HUES6 (cell line): ENCODE measurements around the gene DOCK1.

Experiments
- H3K27ac ChIP-seq: 2 replicates; pipeline ENCODE4 v1.7.0; 2013; ENCODE audit warnings: low read depth, mild to moderate bottlenecking, low read length, inconsistent platforms
- H3K27me3 ChIP-seq: 2 replicates; pipeline ENCODE4 v1.6.1; 2013; ENCODE audit warnings: low read length; ENCODE audit not compliant: control insufficient read depth, insufficient read depth
- H3K36me3 ChIP-seq: 2 replicates; pipeline ENCODE4 v1.6.1; 2013; ENCODE audit warnings: low read length; ENCODE audit not compliant: control insufficient read depth, insufficient read depth
- H3K4me1 ChIP-seq: 2 replicates; pipeline ENCODE4 v1.6.1; 2013; ENCODE audit warnings: low read length; ENCODE audit not compliant: control insufficient read depth, insufficient read depth
- H3K4me3 ChIP-seq: 2 replicates; pipeline ENCODE4 v1.5.1; 2013; ENCODE audit warnings: low read depth, low read length
- H3K9ac ChIP-seq: one replicate; pipeline ENCODE4 v1.6.1; 2013; ENCODE audit warnings: mild to moderate bottlenecking, low read length
- H3K9me3 ChIP-seq: 2 replicates; pipeline ENCODE4 v1.6.1; 2013; ENCODE audit warnings: low read depth, low read length; ENCODE audit not compliant: control insufficient read depth, insufficient read depth

Gene DOCK1

GRCh38 chr10:127039435-127039834 lies 134.2 kb downstream of the DOCK1 start:
- Histone ChIP-seq H3K4me3 (no peak overlapping the region), H3K4me1 (no peaks in the 10 kb centered on the region), H3K9ac (no peak overlapping the region), H3K9me3 (no peaks in the 10 kb centered on the region), H3K27me3 (no peaks in the 10 kb centered on the region), H3K36me3 (peaks cover 82% of the 10 kb centered on the region), H3K27ac (no peak overlapping the region)

GRCh38 chr10:127040756-127041155 lies 135.5 kb downstream of the DOCK1 start:
- no peak overlapping the region for H3K9ac ChIP-seq
- no peak overlapping the region for H3K27ac ChIP-seq
- no peaks in the 10 kb centered on the region for H3K27me3 ChIP-seq
- no peaks in the 10 kb centered on the region for H3K9me3 ChIP-seq
- H3K36me3 ChIP-seq, result peaks cover 78% of the 10 kb centered on the region
- H3K4me3 ChIP-seq, result no peak overlapping the region
- no peaks in the 10 kb centered on the region for H3K4me1 ChIP-seq

DNA sequence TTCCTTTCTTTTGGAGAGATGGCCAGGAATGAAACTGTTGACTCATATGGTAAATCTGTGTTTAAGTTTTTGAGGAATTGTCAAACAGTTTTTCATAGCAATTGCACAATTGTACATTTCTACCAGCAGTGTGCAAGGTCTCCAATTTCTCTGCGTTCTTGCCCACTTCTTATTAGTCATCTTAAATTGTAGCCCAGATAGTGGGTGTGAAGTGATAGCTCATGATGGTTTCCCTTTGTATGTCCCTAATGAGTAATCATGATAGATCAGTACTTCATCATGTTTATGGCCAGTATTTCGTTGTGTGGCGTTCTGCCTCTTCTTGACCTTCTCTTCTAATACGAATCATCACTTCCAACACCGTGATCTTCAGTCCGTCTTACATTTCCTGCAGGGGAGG lies 136.3 kb downstream of the DOCK1 start:
- peaks cover 77% of the 10 kb centered on the region for H3K36me3 ChIP-seq
- H3K4me3 ChIP-seq, result no peak overlapping the region
- H3K4me1 ChIP-seq, result no peaks in the 10 kb centered on the region
- no peak overlapping the region for H3K27ac ChIP-seq
- H3K27me3 ChIP-seq, result no peaks in the 10 kb centered on the region
- H3K9me3 ChIP-seq, result no peaks in the 10 kb centered on the region
- no peak overlapping the region for H3K9ac ChIP-seq

- Histone ChIP-seq H3K27me3 (no peaks in the 10 kb centered on the region), H3K9me3 (no peaks in the 10 kb centered on the region), H3K9ac (no peak overlapping the region), H3K36me3 (peaks cover 71% of the 10 kb centered on the region), H3K4me3 (no peak overlapping the region), H3K27ac (no peak overlapping the region), H3K4me1 (no peaks in the 10 kb centered on the region)
These were observed 138.1 kb downstream of the DOCK1 start for GRCh38 chr10:127043301-127043700.

DNA sequence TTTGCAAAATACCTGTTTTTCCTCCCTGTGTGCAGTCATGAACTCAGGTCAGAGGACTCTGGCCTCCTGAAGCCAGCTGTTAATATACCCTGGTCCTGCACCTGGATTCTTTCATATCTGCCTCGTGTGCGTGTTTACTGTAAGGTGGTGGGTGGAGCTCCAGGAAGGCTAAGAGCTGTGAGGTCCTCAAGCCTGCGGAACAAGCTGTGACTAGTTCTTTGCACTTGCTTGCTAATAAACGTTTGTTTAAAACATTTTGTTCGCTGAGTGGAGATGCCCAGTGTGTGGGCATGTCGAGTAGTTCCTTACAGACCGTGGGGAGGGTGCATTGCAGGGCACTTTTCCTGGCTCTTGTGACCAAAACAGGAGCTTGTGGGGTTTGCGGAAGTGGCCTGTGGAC lies 139.0 kb downstream of the DOCK1 start:
- Histone ChIP-seq H3K9me3 (no peaks in the 10 kb centered on the region), H3K27ac (no peak overlapping the region), H3K4me3 (no peak overlapping the region), H3K4me1 (no peaks in the 10 kb centered on the region), H3K36me3 (peaks cover 62% of the 10 kb centered on the region), H3K27me3 (no peaks in the 10 kb centered on the region), H3K9ac (no peak overlapping the region)

DNA sequence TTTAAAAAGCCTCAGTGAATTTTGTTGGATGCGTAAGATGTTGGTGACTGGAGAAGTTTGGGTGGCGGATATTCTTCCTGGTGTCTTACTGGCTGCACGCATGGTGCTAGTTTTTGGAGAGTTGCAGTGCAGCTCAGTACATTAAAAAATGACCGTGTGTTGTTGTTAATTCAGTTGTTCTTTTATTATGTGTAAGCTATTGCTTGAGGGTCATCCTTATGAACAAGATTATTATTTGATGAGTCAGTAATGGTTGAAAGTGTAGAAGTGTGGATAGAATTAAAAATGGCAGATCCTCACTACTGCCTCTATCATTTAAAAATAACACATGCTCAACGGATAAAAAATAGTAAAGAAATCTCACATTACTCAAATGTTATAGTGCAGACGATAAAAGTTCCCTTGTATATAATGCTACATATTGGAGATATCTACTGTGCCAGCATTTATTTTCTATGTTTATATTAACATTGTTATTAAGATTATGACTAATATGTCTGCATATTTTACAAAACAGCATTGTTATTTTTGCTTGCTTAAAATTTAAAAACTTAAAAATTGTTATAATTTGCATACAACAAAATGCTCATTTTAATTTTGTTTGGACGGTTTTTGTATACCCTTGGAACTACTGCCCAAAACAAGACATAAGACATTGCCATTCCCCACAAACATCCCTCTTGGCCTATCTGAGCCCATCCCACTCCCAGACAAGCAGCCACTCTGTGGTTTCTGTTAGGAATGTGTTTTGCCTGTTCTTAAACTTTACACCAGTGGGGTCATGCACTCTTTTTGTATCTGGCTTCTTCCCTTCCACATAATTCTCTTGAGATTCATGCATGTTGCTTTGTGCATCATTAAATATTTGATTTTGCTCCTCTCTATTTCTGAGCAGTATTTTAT lies 142.0 kb downstream of the DOCK1 start:
- no peak overlapping the region for H3K27ac ChIP-seq
- no peak overlapping the region for H3K4me3 ChIP-seq
- H3K9ac ChIP-seq, result no peak overlapping the region
- H3K9me3 ChIP-seq, result no peaks in the 10 kb centered on the region
- H3K4me1 ChIP-seq, result no peaks in the 10 kb centered on the region
- H3K27me3 ChIP-seq, result no peaks in the 10 kb centered on the region
- H3K36me3 ChIP-seq, result peaks cover 32% of the 10 kb centered on the region

DNA sequence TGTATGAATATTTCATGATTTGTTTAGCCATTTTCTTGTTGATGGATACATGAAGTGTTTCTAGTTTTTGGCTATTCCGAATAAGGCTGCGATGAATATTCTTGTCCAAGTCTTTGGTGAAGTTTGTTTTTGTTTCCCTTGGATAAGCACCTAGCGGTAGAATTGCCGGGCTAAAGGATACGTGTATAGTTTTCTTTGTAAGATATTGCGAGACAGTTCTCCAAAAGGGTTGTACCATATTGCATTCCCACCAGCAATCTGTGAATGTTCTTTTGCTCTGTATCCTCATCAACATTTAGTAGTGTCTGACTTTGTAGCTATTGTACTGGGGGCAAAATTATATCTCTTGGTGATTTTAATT lies 142.6 kb downstream of the DOCK1 start:
- Histone ChIP-seq H3K9ac (no peak overlapping the region), H3K4me1 (no peaks in the 10 kb centered on the region), H3K27me3 (no peaks in the 10 kb centered on the region), H3K36me3 (peaks cover 31% of the 10 kb centered on the region), H3K4me3 (no peak overlapping the region), H3K9me3 (no peaks in the 10 kb centered on the region), H3K27ac (no peak overlapping the region)

- Histone ChIP-seq H3K36me3 (peaks cover 25% of the 10 kb centered on the region), H3K27ac (no peak overlapping the region), H3K4me3 (no peak overlapping the region), H3K9ac (no peak overlapping the region), H3K27me3 (no peaks in the 10 kb centered on the region), H3K4me1 (no peaks in the 10 kb centered on the region), H3K9me3 (no peaks in the 10 kb centered on the region)
These were observed 143.4 kb downstream of the DOCK1 start for GRCh38 chr10:127048630-127049029.

DNA sequence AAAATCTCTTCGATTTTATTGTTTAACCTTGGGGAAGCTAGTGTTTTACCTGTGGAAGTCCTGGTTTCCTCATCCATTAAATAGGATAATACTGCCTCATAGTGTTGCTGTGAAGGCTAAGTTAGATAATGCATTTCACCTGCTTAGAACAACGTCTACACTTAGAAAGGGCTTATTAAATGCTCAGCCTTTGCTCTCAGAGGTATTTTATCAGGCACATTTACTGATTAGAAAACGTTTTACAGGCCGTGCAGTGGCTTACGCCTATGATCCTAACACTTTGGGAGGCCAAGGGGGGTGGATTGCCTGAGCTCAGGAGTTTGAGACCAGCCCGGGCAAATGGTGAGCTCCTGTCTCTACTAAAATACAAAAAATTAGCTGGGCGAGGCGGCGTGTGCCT lies 146.8 kb downstream of the DOCK1 start:
- Histone ChIP-seq H3K9ac (no peak overlapping the region), H3K27me3 (no peaks in the 10 kb centered on the region), H3K9me3 (no peaks in the 10 kb centered on the region), H3K4me3 (no peak overlapping the region), H3K36me3 (peaks cover 22% of the 10 kb centered on the region), H3K27ac (no peak overlapping the region), H3K4me1 (no peaks in the 10 kb centered on the region)

DNA sequence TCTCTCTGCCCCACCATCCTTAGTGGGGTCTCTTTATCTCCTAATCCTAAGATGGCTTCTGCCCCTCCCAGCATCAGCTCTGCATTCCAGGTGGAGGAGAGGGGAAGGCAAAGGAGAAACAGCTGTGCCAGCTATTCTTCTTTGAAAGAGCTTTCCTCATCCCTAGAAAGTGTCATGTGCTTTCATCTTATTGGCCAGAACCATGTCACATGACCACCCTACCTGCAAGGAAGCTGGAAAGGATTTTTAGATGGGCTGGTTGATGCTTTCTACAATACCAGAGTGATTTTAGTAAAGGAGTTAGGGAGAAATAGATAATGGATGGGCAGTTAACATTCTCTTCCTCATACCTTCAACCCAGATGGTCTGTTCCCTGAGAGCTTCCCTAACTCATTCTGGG lies 150.0 kb downstream of the DOCK1 start:
- Histone ChIP-seq H3K27ac (no peak overlapping the region), H3K9me3 (0 out of 2 replicates have a peak, but pooled peaks cover 5% of the 10 kb centered on the region), H3K9ac (no peak overlapping the region), H3K27me3 (no peaks in the 10 kb centered on the region), H3K4me1 (no peaks in the 10 kb centered on the region), H3K36me3 (peaks cover 30% of the 10 kb centered on the region), H3K4me3 (no peak overlapping the region)

DNA sequence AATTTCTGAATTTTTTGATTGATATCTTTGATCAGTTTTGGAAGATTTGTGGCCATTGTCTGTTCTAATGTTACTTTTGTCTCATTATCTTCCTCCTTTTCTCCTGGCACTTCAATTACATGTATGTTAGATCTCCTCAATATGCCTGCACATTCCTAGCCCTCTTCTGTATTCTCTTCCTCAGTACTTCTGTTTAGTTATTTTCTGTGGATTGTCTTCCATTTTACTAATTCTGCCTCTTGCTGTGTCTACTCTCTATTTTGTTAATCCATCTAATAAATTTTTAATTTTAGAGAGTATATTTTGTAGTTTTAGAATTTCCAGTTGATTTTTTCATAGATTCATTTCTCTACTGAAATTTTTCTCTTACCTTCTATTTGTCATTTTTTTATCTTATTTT lies 154.1 kb downstream of the DOCK1 start:
- Histone ChIP-seq H3K4me3 (no peak overlapping the region), H3K9ac (no peak overlapping the region), H3K36me3 (peaks cover 34% of the 10 kb centered on the region), H3K4me1 (no peaks in the 10 kb centered on the region), H3K27me3 (no peaks in the 10 kb centered on the region), H3K9me3 (0 out of 2 replicates have a peak, but pooled peaks cover 5% of the 10 kb centered on the region), H3K27ac (no peak overlapping the region)
